ENCODE measurements around the gene GABBR2. TPM values are rescaled to one million over a fixed set of nuclear protein-coding genes. Genes with fewer than 3 reads are reported as not detected.
A peak's percentile ranks its signal among the peaks of the same experiment; 100 is the strongest.

GABBR2 gene
- polyA plus RNA-seq, 1 donor (not counting 4 experiments of a cell fraction or from before 2014, with no cell fraction given): 0.01 TPM

DNA sequence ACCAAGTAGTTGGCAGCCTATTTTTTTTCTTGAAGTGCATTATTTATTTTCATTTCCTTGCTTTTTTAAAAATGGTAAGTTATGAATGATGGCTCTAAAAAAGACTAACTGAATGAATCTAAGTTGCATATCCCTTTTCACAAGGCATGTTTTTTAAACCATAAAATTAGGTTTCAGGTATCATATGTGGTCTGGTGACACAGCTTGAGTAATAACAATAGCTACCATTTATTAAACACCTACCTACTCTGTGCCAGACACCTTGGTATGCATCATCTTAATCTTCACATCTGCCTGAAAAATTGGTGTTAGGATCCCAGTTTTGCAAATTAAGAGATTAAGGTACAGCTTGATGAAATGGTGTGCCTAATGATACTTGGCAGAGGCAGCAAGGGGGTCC lies 4.3 kb upstream of the GABBR2 start:
- dilution Hi-C loops (cut with MboI; ENCODE audit: extremely low pct_ligation_motif_present, low sequenced_read_pairs): no loop called here
- no peaks in the 10 kb centered on the region for H4K20me1 ChIP-seq (ENCODE audit: control insufficient read depth, extremely low read depth, insufficient read depth, low read length)
- no peaks in the 10 kb centered on the region for H3K79me2 ChIP-seq (ENCODE audit: control insufficient read depth, insufficient read depth, low read length)
- no peak overlapping the region for H3K4me3 ChIP-seq (ENCODE audit: control insufficient read depth in 2 of 3, extremely low read depth in 1 of 3, insufficient read depth in 2 of 3, low read depth in 1 of 3, low read length in 3 of 3)
- H3K36me3 ChIP-seq (ENCODE audit: control insufficient read depth in 2 of 2, extremely low read depth in 1 of 2, insufficient read depth in 2 of 2, low read length in 2 of 2): no peaks in the 10 kb centered on the region
- H3K9me3 ChIP-seq (ENCODE audit: control insufficient read depth, low read depth, low read length): no peaks in the 10 kb centered on the region
- no peak overlapping the region for H3K4me2 ChIP-seq (ENCODE audit: control insufficient read depth, extremely low read depth, insufficient read depth, low read depth, low read length)
- H3K27ac ChIP-seq (ENCODE audit: control insufficient read depth, insufficient read depth, low read length): no peak overlapping the region
- H3K9ac ChIP-seq (ENCODE audit: control insufficient read depth, extremely low read depth, insufficient read depth, low read length): no peak overlapping the region
- TF ChIP-seq EZH2 (IDR thresholded peaks at IDR 0.05; ENCODE audit: low read length): no peak
- TF ChIP-seq, protein P1, sequence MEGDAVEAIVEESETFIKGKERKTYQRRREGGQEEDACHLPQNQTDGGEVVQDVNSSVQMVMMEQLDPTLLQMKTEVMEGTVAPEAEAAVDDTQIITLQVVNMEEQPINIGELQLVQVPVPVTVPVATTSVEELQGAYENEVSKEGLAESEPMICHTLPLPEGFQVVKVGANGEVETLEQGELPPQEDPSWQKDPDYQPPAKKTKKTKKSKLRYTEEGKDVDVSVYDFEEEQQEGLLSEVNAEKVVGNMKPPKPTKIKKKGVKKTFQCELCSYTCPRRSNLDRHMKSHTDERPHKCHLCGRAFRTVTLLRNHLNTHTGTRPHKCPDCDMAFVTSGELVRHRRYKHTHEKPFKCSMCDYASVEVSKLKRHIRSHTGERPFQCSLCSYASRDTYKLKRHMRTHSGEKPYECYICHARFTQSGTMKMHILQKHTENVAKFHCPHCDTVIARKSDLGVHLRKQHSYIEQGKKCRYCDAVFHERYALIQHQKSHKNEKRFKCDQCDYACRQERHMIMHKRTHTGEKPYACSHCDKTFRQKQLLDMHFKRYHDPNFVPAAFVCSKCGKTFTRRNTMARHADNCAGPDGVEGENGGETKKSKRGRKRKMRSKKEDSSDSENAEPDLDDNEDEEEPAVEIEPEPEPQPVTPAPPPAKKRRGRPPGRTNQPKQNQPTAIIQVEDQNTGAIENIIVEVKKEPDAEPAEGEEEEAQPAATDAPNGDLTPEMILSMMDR (optimal IDR thresholded peaks at IDR 0.05 in 1 of 3, IDR thresholded peaks at IDR 0.05 in 1 of 3, conservative IDR thresholded peaks at IDR 0.05 in 1 of 3; ENCODE audit: extremely low read depth in 1 of 3, insufficient read depth in 2 of 3, low read length in 3 of 3): no peak
- no peaks in the 10 kb centered on the region for H3K4me1 ChIP-seq (ENCODE audit: control insufficient read depth, extremely low read depth, insufficient read depth, low read length)
- H2AFZ ChIP-seq (ENCODE audit: control insufficient read depth, low read length): no peak overlapping the region
- FAIRE-seq: no peak
- no peak for DNase-seq (ENCODE audit: low read depth, low spot score)
- no peaks in the 10 kb centered on the region for H3K9me1 ChIP-seq (ENCODE audit: control insufficient read depth, extremely low read depth, insufficient read depth, low read length)
- H3K27me3 ChIP-seq (ENCODE audit: control insufficient read depth, extremely low read depth, insufficient read depth, low read length): peaks cover 35% of the 10 kb centered on the region

- DNase-seq (ENCODE audit: low read depth, low spot score) (no peak), FAIRE-seq (peak; percentile 5)
- Histone ChIP-seq H3K4me2 (ENCODE audit: control insufficient read depth, extremely low read depth, insufficient read depth, low read depth, low read length) (no peak overlapping the region), H3K9me3 (ENCODE audit: control insufficient read depth, low read depth, low read length) (no peaks in the 10 kb centered on the region), H3K4me1 (ENCODE audit: control insufficient read depth, extremely low read depth, insufficient read depth, low read length) (no peaks in the 10 kb centered on the region), H2AFZ (ENCODE audit: control insufficient read depth, low read length) (no peak overlapping the region), H3K9me1 (ENCODE audit: control insufficient read depth, extremely low read depth, insufficient read depth, low read length) (no peaks in the 10 kb centered on the region), H3K27me3 (ENCODE audit: control insufficient read depth, extremely low read depth, insufficient read depth, low read length) (peaks cover 55% of the 10 kb centered on the region), H4K20me1 (ENCODE audit: control insufficient read depth, extremely low read depth, insufficient read depth, low read length) (no peaks in the 10 kb centered on the region), H3K27ac (ENCODE audit: control insufficient read depth, insufficient read depth, low read length) (no peak overlapping the region), H3K9ac (ENCODE audit: control insufficient read depth, extremely low read depth, insufficient read depth, low read length) (no peak overlapping the region), H3K79me2 (ENCODE audit: control insufficient read depth, insufficient read depth, low read length) (no peaks in the 10 kb centered on the region), H3K4me3 (ENCODE audit: control insufficient read depth in 2 of 3, extremely low read depth in 1 of 3, insufficient read depth in 2 of 3, low read depth in 1 of 3, low read length in 3 of 3) (no peak overlapping the region), H3K36me3 (ENCODE audit: control insufficient read depth in 2 of 2, extremely low read depth in 1 of 2, insufficient read depth in 2 of 2, low read length in 2 of 2) (no peaks in the 10 kb centered on the region)
- dilution Hi-C loops (cut with MboI; ENCODE audit: extremely low pct_ligation_motif_present, low sequenced_read_pairs): no loop called here
- TF ChIP-seq EZH2 (IDR thresholded peaks at IDR 0.05; ENCODE audit: low read length): no peak
- TF ChIP-seq, protein P1 (optimal IDR thresholded peaks at IDR 0.05 in 1 of 3, IDR thresholded peaks at IDR 0.05 in 1 of 3, conservative IDR thresholded peaks at IDR 0.05 in 1 of 3; ENCODE audit: extremely low read depth in 1 of 3, insufficient read depth in 2 of 3, low read length in 3 of 3): no peak
Observed at GRCh38 chr9:98709968-98710965, 1.5 kb upstream of the GABBR2 start.
